Bronchial epithelial cell (primary cell): ENCODE data around the gene TAGLN. TPM values are rescaled to one million over a fixed set of nuclear protein-coding genes. Genes with fewer than 3 reads are reported as not detected.

Experiments
- DNase-seq: peaks from one replicate; pipeline ENCODE4 v3.0.0-alpha.2; 2010; ENCODE audit warnings: low read depth
- FAIRE-seq: peaks from 2 replicates; lab custom pipeline; 2011; peaks lifted over from hg19 to GRCh38; lab: Jason Lieb, UNC
- H3K27me3 ChIP-seq: 2 replicates; pipeline ENCODE4 v1.5.1; 2011; ENCODE audit warnings: low read length; ENCODE audit not compliant: control insufficient read depth, insufficient read depth
- H3K36me3 ChIP-seq: 2 replicates; pipeline ENCODE4 v1.5.1; 2011; ENCODE audit warnings: low read length; ENCODE audit not compliant: control insufficient read depth, insufficient read depth
- H3K4me3 ChIP-seq: 2 replicates; pipeline ENCODE4 v1.5.1; 2011; ENCODE audit warnings: mild to moderate bottlenecking, low read depth, low read length, control low read depth
- CTCF ChIP-seq: IDR thresholded peaks from 2 replicates; pipeline ENCODE4 v1.5.1; 2011; ENCODE audit warnings: mild to moderate bottlenecking, moderate library complexity, low read length, control low read depth, inconsistent platforms; ENCODE audit not compliant: insufficient read depth, severe bottlenecking
- total RNA-seq: library from RNA; depleted of rRNA; stranded (reverse); fragments of >200 nt; gene quantifications from 2 replicates; pipeline ENCODE4 v1.2.1, GENCODE V29; 2014

Gene TAGLN
- total RNA-seq, 1 donor from 2014 or later, result 12.4 TPM

- peak; percentile 81 for DNase-seq
Measured at GRCh38 chr11:117239295-117239694, 40.1 kb downstream of the TAGLN start.

GRCh38 chr11:117248341-117248740, 49.2 kb downstream of the TAGLN start:
- peaks cover 4% of the 10 kb centered on the region for H3K36me3 ChIP-seq
- DNase-seq (no peak), FAIRE-seq (no peak)
- no peaks in the 10 kb centered on the region for H3K27me3 ChIP-seq
- H3K4me3 ChIP-seq, result no peak overlapping the region
- no peak for TF ChIP-seq CTCF

More at GRCh38 chr11:117239295-117239694, 40.1 kb downstream of the TAGLN start:
- Histone ChIP-seq H3K36me3 (peaks cover 5% of the 10 kb centered on the region), H3K4me3 (no peak overlapping the region), H3K27me3 (no peaks in the 10 kb centered on the region)
- FAIRE-seq, result peak; percentile 52
- peak; percentile 20 for TF ChIP-seq CTCF

- DNase-seq (no peak), FAIRE-seq (no peak)
- Histone ChIP-seq H3K27me3 (no peaks in the 10 kb centered on the region), H3K4me3 (no peak overlapping the region), H3K36me3 (peaks cover 4% of the 10 kb centered on the region)
- no peak for TF ChIP-seq CTCF
Measured at GRCh38 chr11:117249571-117249970, 50.4 kb downstream of the TAGLN start.

GRCh38 chr11:117251506-117251905, 52.3 kb downstream of the TAGLN start:
- no peak for FAIRE-seq
- Histone ChIP-seq H3K4me3 (no peak overlapping the region), H3K27me3 (no peaks in the 10 kb centered on the region), H3K36me3 (peaks cover 4% of the 10 kb centered on the region)
- TF ChIP-seq CTCF, result no peak
- no peak for DNase-seq

- DNase-seq (peak; percentile 52), FAIRE-seq (no peak)
- Histone ChIP-seq H3K36me3 (peaks cover 3% of the 10 kb centered on the region), H3K27me3 (no peaks in the 10 kb centered on the region), H3K4me3 (no peak overlapping the region)
- no peak for TF ChIP-seq CTCF
Measured at GRCh38 chr11:117255966-117256365, 56.8 kb downstream of the TAGLN start.

GRCh38 chr11:117256573-117256972, 57.4 kb downstream of the TAGLN start:
- DNase-seq, result peak; percentile 59
- no peak for FAIRE-seq
- no peak overlapping the region for H3K4me3 ChIP-seq
- no peak for TF ChIP-seq CTCF
- no peaks in the 10 kb centered on the region for H3K27me3 ChIP-seq
- peaks cover 3% of the 10 kb centered on the region for H3K36me3 ChIP-seq

Other genes with a start within 250 kb of the TAGLN start
- gene SIK3, start 100.9 kb upstream of the TAGLN start, total RNA-seq, result 6.8 and 7.3 TPM in 2 replicates
- gene PAFAH1B2, start 55.1 kb upstream of the TAGLN start, total RNA-seq, result 148 and 226 TPM in 2 replicates
- 3.2 and 8.1 TPM in 2 replicates for gene SIDT2, start 20.6 kb upstream of the TAGLN start, total RNA-seq
- 27.9 and 40.3 TPM in 2 replicates for gene PCSK7, start 32.7 kb downstream of the TAGLN start, total RNA-seq
- 5.8 and 7.6 TPM in 2 replicates for gene RNF214, start 33.3 kb downstream of the TAGLN start, total RNA-seq
- 1.1 and 1.5 TPM in 2 replicates for gene BACE1-AS, start 92.0 kb downstream of the TAGLN start, total RNA-seq
- 4.2 and 5.4 TPM in 2 replicates for gene BACE1, start 116.9 kb downstream of the TAGLN start, total RNA-seq
- gene CEP164, start 128.5 kb downstream of the TAGLN start, total RNA-seq, result 20.3 and 28.3 TPM in 2 replicates